Lower leg skin (tissue), 4 donors: ENCODE measurements around the gene FGFR2. TPM values are rescaled to one million over a fixed set of nuclear protein-coding genes. Genes with fewer than 3 reads are reported as not detected.

ENCODE experiments used
- DNase-seq, 2 donors: peaks; one replicate each; pipeline ENCODE4 v3.0.0-alpha.2; 2019; ENCODE audit warnings: low spot score in 2 of 2
- H3K4me3 ChIP-seq: fragments of 200-600 bp; sonication (generic); 2 replicates; pipeline ENCODE4 v1.5.1; 2017; ENCODE audit warnings: mild to moderate bottlenecking, low read depth; ENCODE audit not compliant: poor library complexity, severe bottlenecking
- CTCF ChIP-seq, 3 donors: fragments of 450-650 bp; IDR thresholded peaks; one replicate each; pipeline ENCODE4 v1.5.1; 2016; ENCODE audit warnings: antibody characterized with exemption in 3 of 3, mild to moderate bottlenecking in 3 of 3, moderate library complexity in 2 of 3
- POLR2A ChIP-seq, 2 donors: fragments of 450-650 bp; IDR thresholded peaks; one replicate each; pipeline ENCODE4 v1.6.1; 2016 to 2017; ENCODE audit warnings: antibody characterized with exemption in 2 of 2, mild to moderate bottlenecking in 1 of 2, moderate library complexity in 1 of 2
- WGBS, 2 donors: methylation state at CpG; one replicate each; pipeline ENCODE4 v1.1.5; 2018; 5-methylcytosine and 5-hydroxymethylcytosine counted together
- intact Hi-C: fragments of 100-400 bp; cut with DNase I; formaldehyde crosslinking; loops from one replicate; pipeline ENCODE4 v1.15.0; 2023; ENCODE audit warnings: low total_unique reads
- total RNA-seq, 4 donors: library from RNA; depleted of rRNA; stranded (reverse); fragments of >200 nt; gene quantifications; one replicate each; pipeline ENCODE4 v1.1.0, GENCODE V29; 2016

Gene FGFR2
- total RNA-seq, 4 donors from 2014 or later: 123 to 179 (median 148) TPM

- TF ChIP-seq POLR2A (IDR thresholded peaks at IDR 0.05): no peak
- TF ChIP-seq CTCF (IDR thresholded peaks at IDR 0.05): no peak
- WGBS, 2 donors: 31 to 39% methylated on average over 14 of the region's 14 CpGs
- no peak for DNase-seq
- no peak overlapping the region for H3K4me3 ChIP-seq
- intact Hi-C loops: no loop called here
Measured at GRCh38 chr10:121572859-121573537, 25.2 kb downstream of the FGFR2 start.

GRCh38 chr10:121570315-121570714 lies 27.9 kb downstream of the FGFR2 start:
- intact Hi-C loops: no loop called here
- H3K4me3 ChIP-seq: no peak overlapping the region
- WGBS, 2 donors: 57 to 77% methylated on average over 3 to 5 of the region's 5 CpGs
- DNase-seq: no peak
- no peak for TF ChIP-seq POLR2A (IDR thresholded peaks at IDR 0.05)
- TF ChIP-seq CTCF (IDR thresholded peaks at IDR 0.05): no peak

- TF ChIP-seq CTCF (IDR thresholded peaks at IDR 0.05): no peak
- no peak for TF ChIP-seq POLR2A (IDR thresholded peaks at IDR 0.05)
- intact Hi-C loops: no loop called here
- DNase-seq: no peak
- WGBS, 2 donors: 73 to 83% methylated on average over 2 of the region's 2 CpGs
- no peak overlapping the region for H3K4me3 ChIP-seq
Measured at GRCh38 chr10:121568275-121568674, 30.0 kb downstream of the FGFR2 start.

- H3K4me3 ChIP-seq: no peak overlapping the region
- DNase-seq: no peak
- 38 to 65% methylated on average over 8 of the region's 8 CpGs for WGBS, 2 donors
- TF ChIP-seq CTCF (IDR thresholded peaks at IDR 0.05): no peak
- no peak for TF ChIP-seq POLR2A (IDR thresholded peaks at IDR 0.05)
- intact Hi-C loops: no loop called here
Measured at GRCh38 chr10:121567569-121567968, 30.7 kb downstream of the FGFR2 start.

GRCh38 chr10:121566755-121567154 lies 31.5 kb downstream of the FGFR2 start:
- DNase-seq: no peak
- WGBS, 2 donors: 72 to 85% methylated on average over 6 of the region's 6 CpGs
- TF ChIP-seq POLR2A (IDR thresholded peaks at IDR 0.05): no peak
- no peak for TF ChIP-seq CTCF (IDR thresholded peaks at IDR 0.05)
- intact Hi-C loops: no loop called here
- H3K4me3 ChIP-seq: no peak overlapping the region
